Measurements from ENCODE around the gene PTPRG.
"Not testable (repeated sequence)": the region's sequence is repeated elsewhere in the genome, so short reads cannot be mapped to it uniquely, and the experiment has no call there.

PTPRG gene

DNA sequence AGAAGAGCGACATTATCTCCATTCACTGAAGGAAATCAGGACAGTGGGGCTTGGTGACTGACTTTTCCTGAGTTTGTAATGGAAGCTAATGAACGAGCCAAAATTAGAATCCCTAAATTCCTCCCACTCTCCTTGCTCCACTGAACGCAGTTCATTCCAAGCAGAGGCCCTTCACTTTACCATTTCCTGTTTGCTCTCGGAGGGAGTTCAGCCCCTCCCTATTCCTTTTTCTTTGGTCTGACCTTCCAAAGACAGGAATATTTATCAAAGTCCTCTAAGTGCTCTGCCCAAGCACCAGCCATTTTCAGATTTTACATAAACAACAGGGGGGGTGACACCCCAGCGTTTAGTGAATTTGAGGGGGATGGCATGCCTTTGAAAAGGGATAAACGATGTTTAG lies 24.0 kb upstream of the PTPRG start:
- H3K9ac ChIP-seq (ENCODE audit: low read length) = no peak overlapping the region
- H3K4me3 ChIP-seq (ENCODE audit: low read length) = no peak overlapping the region
- no peaks in the 10 kb centered on the region for H3K36me3 ChIP-seq (ENCODE audit: control insufficient read depth, insufficient read depth, low read length)
- H3K9me3 ChIP-seq (ENCODE audit: control insufficient read depth, low read length) = no peaks in the 10 kb centered on the region
- H3K27me3 ChIP-seq (ENCODE audit: control insufficient read depth, insufficient read depth, low read length) = no peaks in the 10 kb centered on the region
- H3K4me1 ChIP-seq (ENCODE audit: control insufficient read depth, insufficient read depth, low read length) = peaks cover 5% of the 10 kb centered on the region

DNA sequence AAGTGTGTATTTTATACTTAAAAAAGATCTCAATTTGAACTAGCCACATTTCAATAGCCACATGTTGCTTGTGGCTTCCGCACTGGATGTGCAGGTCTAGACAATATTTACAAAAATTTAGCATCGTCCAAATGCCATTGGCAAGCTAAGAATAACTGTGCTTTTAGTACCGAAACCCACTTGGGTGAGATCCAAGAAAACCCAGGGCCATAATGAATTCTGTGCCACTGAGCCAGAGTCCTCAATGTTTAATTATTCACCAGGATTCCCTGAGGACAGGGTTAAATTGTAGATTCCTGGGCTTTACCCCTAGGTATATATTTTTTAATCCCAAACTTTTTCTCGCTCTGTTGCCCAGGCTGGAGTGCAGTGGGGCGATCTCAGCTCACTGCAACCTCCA lies 22.9 kb upstream of the PTPRG start:
- H3K4me3 ChIP-seq (ENCODE audit: low read length) = no peak overlapping the region
- no peaks in the 10 kb centered on the region for H3K27me3 ChIP-seq (ENCODE audit: control insufficient read depth, insufficient read depth, low read length)
- no peaks in the 10 kb centered on the region for H3K36me3 ChIP-seq (ENCODE audit: control insufficient read depth, insufficient read depth, low read length)
- no peaks in the 10 kb centered on the region for H3K9me3 ChIP-seq (ENCODE audit: control insufficient read depth, low read length)
- H3K9ac ChIP-seq (ENCODE audit: low read length) = no peak overlapping the region
- H3K4me1 ChIP-seq (ENCODE audit: control insufficient read depth, insufficient read depth, low read length) = peaks cover 5% of the 10 kb centered on the region

DNA sequence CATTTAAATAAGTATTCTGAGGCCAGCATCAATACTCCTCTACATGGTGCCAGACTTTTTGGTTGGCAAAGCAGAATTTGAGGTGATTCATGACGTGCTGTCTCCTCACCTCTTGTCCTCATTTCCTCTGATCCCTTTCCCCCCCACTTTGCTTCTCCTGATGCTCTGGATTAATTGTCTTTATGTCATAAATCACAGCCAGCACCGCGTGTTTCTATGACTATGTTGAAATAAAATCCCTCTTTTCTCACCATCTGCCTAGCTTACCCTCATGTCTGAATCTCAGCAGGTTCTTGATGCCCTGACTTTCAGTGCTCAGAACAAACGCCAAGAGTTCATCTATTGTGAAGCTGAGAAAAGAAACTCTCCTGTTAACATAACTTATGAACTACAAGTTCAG lies 19.7 kb upstream of the PTPRG start:
- Histone ChIP-seq H3K4me3 (ENCODE audit: low read length) (no peak overlapping the region), H3K36me3 (ENCODE audit: control insufficient read depth, insufficient read depth, low read length) (no peaks in the 10 kb centered on the region), H3K4me1 (ENCODE audit: control insufficient read depth, insufficient read depth, low read length) (peaks cover 5% of the 10 kb centered on the region), H3K9me3 (ENCODE audit: control insufficient read depth, low read length) (no peaks in the 10 kb centered on the region), H3K27me3 (ENCODE audit: control insufficient read depth, insufficient read depth, low read length) (no peaks in the 10 kb centered on the region), H3K9ac (ENCODE audit: low read length) (no peak overlapping the region)

DNA sequence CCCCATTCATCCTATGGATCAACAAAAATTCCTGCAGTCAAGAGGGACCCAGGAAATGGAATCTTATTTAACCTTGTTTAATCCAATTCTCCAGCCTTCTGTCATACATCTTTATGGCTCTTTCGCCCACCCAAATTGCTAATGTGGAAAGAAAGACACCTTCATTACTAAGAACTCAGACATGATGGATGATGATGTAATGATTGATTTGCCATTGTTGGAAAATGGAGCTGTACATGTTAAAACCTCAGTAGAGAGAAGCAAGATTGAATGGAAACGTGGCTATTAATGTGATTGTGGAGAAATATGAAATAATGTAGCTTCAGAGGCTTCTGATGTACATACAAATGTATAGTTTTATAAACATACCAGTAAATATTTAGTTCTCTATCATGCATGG lies 15.7 kb upstream of the PTPRG start:
- H3K9me3 ChIP-seq (ENCODE audit: control insufficient read depth, low read length) = no peaks in the 10 kb centered on the region
- H3K9ac ChIP-seq (ENCODE audit: low read length) = no peak overlapping the region
- H3K4me1 ChIP-seq (ENCODE audit: control insufficient read depth, insufficient read depth, low read length) = no peaks in the 10 kb centered on the region
- no peaks in the 10 kb centered on the region for H3K27me3 ChIP-seq (ENCODE audit: control insufficient read depth, insufficient read depth, low read length)
- no peak overlapping the region for H3K4me3 ChIP-seq (ENCODE audit: low read length)
- H3K36me3 ChIP-seq (ENCODE audit: control insufficient read depth, insufficient read depth, low read length) = no peaks in the 10 kb centered on the region

DNA sequence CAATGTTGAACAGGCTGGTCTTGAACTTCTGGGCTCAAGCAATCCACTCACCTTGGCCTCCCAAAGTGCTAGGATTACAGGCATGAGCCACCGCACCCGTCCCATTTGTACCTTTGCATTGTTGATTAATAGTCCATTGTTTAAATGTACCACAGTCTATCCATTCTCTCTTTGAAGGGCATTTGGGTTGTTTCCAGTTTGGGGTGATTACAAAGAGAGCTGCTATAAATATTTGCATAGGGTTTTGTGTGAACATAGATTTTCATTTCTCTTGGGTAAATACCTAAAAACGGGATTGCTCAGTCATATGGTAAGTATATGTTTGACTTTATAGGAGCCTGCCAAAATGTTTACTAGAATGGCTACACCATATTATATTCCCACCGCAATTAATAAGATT lies 13.7 kb upstream of the PTPRG start:
- no peaks in the 10 kb centered on the region for H3K9me3 ChIP-seq (ENCODE audit: control insufficient read depth, low read length)
- no peak overlapping the region for H3K9ac ChIP-seq (ENCODE audit: low read length)
- H3K4me1 ChIP-seq (ENCODE audit: control insufficient read depth, insufficient read depth, low read length) = no peaks in the 10 kb centered on the region
- H3K4me3 ChIP-seq (ENCODE audit: low read length) = no peak overlapping the region
- H3K36me3 ChIP-seq (ENCODE audit: control insufficient read depth, insufficient read depth, low read length) = no peaks in the 10 kb centered on the region
- H3K27me3 ChIP-seq (ENCODE audit: control insufficient read depth, insufficient read depth, low read length) = no peaks in the 10 kb centered on the region

DNA sequence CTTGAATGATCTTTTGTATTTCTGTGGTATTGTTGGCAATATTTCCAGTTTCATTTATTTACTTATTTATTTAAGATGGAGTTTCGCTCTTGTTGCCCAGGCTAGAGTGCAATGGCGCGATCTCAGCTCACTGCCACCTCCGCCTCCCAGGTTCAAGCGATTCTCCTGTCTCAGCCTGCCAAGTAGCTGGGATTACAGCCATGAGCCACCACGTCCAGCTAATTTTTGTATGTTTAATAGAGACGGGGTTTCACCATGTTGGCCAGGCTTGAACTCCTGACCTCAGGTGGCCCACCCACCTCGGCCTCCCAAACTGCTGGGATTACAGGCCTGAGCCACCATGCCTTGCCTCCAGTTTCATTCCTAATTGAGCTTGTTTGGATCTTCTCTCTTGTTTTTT lies 8.7 kb upstream of the PTPRG start:
- H3K9me3 ChIP-seq (ENCODE audit: control insufficient read depth, low read length); H3K9ac ChIP-seq (ENCODE audit: low read length); H3K4me1 ChIP-seq (ENCODE audit: control insufficient read depth, insufficient read depth, low read length): not testable (repeated sequence)

DNA sequence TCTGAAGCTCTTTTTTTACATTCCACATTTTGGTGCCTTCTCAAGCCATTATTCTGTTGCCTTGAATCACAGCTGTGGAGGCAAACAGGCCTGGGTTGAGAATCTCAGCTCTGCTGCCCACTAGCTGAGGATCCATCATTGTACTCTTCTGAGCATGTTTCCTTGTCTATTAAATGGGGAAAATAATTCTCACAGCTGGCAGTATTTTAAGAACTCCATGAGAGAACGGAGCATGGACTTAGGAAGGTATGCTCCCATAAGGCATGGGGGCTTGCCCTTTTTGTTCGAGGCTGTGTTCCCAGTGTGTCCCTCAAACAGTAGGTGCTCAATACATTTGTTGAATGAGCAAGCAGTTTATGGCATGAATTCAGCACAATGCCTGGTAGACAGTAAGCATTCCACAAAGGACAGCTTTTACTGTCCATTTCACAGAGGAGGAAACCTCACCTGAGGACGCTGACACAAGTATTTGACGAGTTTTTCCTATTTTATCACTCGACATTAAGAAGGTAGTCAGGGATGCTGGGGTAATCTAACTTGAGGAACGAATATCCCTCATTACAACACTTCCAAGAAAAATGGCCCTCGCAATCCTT lies 2.1 kb upstream of the PTPRG start:
- Histone ChIP-seq H3K9me3 (ENCODE audit: control insufficient read depth, low read length) (no peaks in the 10 kb centered on the region), H3K4me1 (ENCODE audit: control insufficient read depth, insufficient read depth, low read length) (peaks cover 4% of the 10 kb centered on the region), H3K36me3 (ENCODE audit: control insufficient read depth, insufficient read depth, low read length) (no peaks in the 10 kb centered on the region), H3K9ac (ENCODE audit: low read length) (no peak overlapping the region), H3K4me3 (ENCODE audit: low read length) (no peak overlapping the region), H3K27me3 (ENCODE audit: control insufficient read depth, insufficient read depth, low read length) (peaks cover 32% of the 10 kb centered on the region)

More for the DNA sequence above, 8.7 kb upstream of the PTPRG start:
- not testable (repeated sequence) for H3K27me3 ChIP-seq (ENCODE audit: control insufficient read depth, insufficient read depth, low read length); H3K36me3 ChIP-seq (ENCODE audit: control insufficient read depth, insufficient read depth, low read length); H3K4me3 ChIP-seq (ENCODE audit: low read length)

DNA sequence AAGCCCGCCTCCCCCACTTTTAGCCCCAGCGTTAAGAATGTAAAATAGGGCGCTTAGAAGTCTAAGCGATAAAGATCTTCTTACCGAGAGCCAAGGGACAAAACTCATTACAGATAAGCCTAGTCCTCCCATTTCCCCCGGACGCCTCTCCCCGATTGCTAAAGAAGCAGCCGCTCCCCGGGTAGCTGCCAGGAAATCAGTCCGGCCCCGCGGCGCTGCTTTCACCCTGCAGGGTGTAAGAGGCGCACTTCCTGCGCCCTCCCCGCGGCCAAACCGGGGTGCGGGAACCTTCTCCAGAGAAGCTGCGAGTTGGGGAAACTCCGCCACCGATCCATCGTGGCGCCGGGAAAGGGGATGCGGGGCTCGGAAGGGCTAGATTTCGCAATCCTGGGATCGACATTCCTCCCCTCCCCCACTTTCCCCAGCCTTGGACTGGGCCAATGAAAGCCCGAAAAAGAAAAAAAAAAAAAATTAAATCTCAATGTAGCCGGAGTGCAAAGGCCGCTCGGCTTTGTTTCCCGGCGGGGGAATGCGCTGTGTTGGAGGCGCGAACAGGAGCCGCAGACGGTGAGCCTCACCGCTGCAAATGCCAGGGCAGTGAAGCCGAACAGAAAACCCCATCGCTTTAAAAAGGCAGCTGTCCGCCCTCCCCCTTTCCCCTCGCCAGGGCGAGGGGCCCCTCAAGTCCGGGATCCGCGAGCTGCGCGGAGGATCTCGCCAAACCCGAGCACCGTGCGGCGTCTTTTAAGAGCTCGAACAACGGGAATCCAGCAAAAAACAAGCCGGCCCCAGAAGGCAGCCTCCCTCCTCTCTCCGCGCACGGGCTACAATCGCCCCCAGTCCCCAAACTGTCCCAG lies 626 bp upstream of the PTPRG start:
- Histone ChIP-seq H3K27me3 (ENCODE audit: control insufficient read depth, insufficient read depth, low read length) (peaks cover 38% of the 10 kb centered on the region), H3K4me3 (ENCODE audit: low read length) (peak overlapping the region; percentile 78), H3K36me3 (ENCODE audit: control insufficient read depth, insufficient read depth, low read length) (no peaks in the 10 kb centered on the region), H3K4me1 (ENCODE audit: control insufficient read depth, insufficient read depth, low read length) (peaks cover 4% of the 10 kb centered on the region), H3K9ac (ENCODE audit: low read length) (peak overlapping the region; percentile 81), H3K9me3 (ENCODE audit: control insufficient read depth, low read length) (no peaks in the 10 kb centered on the region)

DNA sequence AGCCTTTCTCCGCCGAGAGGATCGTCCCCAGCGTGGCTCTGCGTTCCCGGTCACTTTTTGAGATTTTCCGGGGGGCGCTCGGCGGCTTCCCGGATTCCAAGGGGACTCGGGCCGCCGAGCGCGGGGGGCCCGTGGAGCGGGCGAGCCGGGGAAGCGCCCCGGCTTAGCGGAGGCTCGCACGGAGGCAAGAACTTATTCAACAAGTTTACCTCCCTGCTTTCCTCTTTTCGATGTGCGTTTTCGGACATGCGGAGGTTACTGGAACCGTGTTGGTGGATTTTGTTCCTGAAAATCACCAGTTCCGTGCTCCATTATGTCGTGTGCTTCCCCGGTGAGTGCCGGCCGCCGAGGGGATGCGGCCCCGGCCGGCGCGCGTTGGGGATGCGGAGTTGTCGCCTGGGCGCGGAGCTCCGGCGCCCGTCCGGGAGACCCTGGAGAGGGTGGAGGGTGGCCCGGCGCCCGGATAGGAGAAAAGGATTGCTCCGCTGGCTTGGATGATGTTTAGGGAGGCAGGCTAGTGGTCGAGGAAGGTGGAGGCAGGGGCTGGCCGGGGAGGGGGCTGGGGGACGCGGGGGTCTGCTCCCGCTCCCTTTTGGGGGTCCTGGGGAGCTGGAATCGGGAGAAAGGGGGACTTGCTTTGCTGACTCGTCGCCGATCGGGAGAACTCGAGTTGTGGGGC lies 810 bp downstream of the PTPRG start:
- H3K4me1 ChIP-seq (ENCODE audit: control insufficient read depth, insufficient read depth, low read length) = peaks cover 4% of the 10 kb centered on the region
- peak overlapping the region; percentile 73 for H3K9ac ChIP-seq (ENCODE audit: low read length)
- no peaks in the 10 kb centered on the region for H3K9me3 ChIP-seq (ENCODE audit: control insufficient read depth, low read length)
- H3K27me3 ChIP-seq (ENCODE audit: control insufficient read depth, insufficient read depth, low read length) = peaks cover 38% of the 10 kb centered on the region
- no peaks in the 10 kb centered on the region for H3K36me3 ChIP-seq (ENCODE audit: control insufficient read depth, insufficient read depth, low read length)
- H3K4me3 ChIP-seq (ENCODE audit: low read length) = peak overlapping the region; percentile 78

DNA sequence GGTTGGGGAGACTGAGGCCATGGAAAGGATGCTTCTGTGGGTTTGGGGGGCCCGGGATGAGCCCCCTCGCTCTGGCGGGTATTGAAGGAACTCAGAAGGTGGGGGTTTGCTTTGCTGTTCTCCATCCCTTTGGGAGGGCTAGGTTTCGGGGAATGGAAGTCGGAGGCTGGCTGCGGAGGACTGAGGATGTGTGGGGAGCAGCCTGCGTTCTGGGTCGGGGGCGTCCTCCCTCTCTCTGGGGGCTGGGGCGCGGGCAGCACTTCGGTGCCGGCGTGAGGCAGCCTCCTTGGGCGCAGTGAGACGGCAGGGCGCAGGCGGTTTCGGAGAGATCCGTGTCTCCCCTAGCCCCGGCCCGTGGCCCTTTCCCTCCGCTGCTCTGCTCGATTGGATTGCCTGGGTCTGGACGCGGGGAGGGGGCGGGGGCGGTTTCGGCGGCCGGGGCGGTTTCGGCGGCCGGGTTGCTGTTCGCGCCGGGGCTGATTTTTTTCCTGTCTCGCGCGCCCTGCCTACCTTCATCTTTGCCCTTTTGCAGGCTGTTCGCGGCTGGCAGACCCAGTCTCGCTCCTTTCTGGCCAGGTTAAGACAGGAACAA lies 1.4 kb downstream of the PTPRG start:
- H3K9ac ChIP-seq (ENCODE audit: low read length) = peak overlapping the region; percentile 73
- no peaks in the 10 kb centered on the region for H3K9me3 ChIP-seq (ENCODE audit: control insufficient read depth, low read length)
- H3K4me1 ChIP-seq (ENCODE audit: control insufficient read depth, insufficient read depth, low read length) = peaks cover 4% of the 10 kb centered on the region
- H3K4me3 ChIP-seq (ENCODE audit: low read length) = peak overlapping the region; percentile 35
- H3K36me3 ChIP-seq (ENCODE audit: control insufficient read depth, insufficient read depth, low read length) = no peaks in the 10 kb centered on the region
- H3K27me3 ChIP-seq (ENCODE audit: control insufficient read depth, insufficient read depth, low read length) = peaks cover 38% of the 10 kb centered on the region

DNA sequence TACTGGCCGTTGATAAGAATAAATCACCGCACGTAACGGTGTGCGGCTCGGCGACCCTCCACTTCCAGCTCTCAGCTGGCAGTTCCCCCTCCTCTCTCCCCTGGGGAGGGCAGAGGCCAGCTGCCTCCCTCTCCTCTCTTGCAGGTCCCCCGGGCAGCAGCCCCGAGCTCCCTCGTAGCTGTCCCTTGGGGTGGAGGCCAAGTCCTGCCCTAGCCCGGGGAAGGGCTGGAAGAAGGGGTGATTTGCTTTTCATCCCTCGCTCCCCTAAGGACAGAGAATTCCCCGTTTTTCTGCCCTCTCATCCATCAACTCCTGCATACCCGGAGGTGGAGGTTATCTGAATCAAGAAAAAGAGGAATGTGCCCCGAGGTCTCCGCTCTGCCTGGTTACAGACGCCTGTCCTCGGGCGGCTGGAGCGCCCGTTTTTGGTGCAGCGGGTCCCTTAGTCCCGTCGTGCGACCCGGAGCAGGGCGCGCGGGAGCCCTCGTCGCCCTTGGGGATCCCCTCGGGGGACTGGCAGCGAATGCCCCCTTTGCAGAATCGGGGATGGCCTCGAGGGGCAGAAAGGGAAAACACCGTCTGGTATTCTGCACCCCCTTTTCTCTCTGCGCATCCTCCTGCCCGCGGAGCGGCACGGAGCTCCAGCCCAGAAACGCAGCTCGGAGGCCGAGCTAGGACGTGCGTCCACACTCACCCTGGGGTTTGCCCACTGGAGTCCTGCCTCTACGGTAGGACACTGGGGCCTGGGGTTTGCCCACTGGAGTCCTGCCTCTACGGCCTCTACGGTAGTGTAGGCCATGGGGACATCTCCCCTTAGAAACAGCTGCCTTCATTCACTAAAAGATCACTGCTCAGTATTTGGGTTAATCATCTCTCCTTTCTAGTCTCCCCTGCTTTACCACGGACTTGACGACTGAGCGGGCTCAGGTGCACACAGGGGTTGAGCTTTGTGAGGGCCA lies 2.2 kb downstream of the PTPRG start:
- Histone ChIP-seq H3K4me1 (ENCODE audit: control insufficient read depth, insufficient read depth, low read length) (peaks cover 4% of the 10 kb centered on the region), H3K4me3 (ENCODE audit: low read length) (peak overlapping the region; percentile 35), H3K9me3 (ENCODE audit: control insufficient read depth, low read length) (no peaks in the 10 kb centered on the region), H3K9ac (ENCODE audit: low read length) (peak overlapping the region; percentile 73), H3K27me3 (ENCODE audit: control insufficient read depth, insufficient read depth, low read length) (peaks cover 38% of the 10 kb centered on the region), H3K36me3 (ENCODE audit: control insufficient read depth, insufficient read depth, low read length) (no peaks in the 10 kb centered on the region)

All from mucosa of stomach (tissue), 1 donor.